Measurements from ENCODE around the gene AFF2.

The AFF2 gene

GRCh38 chrX:149010013-149010852 is 509.8 kb downstream of the AFF2 start:
- DNase-seq (ENCODE audit: low read depth) = no peak

GRCh38 chrX:149010853-149011224 is 510.4 kb downstream of the AFF2 start:
- no peak for DNase-seq (ENCODE audit: low read depth)

GRCh38 chrX:149013081-149013480 is 512.7 kb downstream of the AFF2 start:
- no peak for DNase-seq (ENCODE audit: low read depth)

DNA sequence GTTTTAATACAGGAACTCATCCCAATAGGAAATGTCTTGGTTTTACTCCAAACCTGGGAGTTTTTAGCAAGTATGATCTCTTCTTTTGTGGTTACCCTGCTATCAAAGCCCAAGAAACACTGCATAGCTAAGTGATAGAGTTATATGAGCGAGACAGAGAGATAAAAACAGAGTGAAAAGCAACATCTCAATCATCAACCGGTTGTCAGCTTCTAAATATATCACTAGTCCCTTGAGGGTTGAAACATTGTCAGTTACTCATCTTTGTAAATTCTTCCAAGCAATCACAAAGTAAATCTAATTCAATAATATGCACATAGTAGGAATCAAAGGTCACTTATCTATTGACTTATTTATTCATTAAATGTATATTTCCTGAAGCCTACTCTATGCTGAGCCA is 520.7 kb downstream of the AFF2 start:
- DNase-seq (ENCODE audit: low read depth) = no peak

DNA sequence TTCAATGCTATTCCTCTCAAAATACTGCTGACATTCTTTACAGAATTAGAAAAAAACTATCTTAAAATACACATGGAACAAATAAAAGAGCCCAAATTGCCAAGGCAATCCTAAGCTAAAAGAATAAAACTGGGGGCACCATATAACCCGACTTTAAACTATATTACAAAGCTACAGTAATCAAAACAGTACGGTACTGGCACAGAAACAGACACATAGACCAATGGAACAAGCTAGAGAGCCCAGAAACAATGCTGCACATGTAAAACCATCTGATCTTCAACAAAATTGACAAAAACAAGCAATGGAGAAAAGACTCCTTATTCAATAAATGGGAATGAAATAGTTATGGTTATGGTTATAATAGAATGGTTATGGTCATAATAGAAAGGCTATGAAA is 522.1 kb downstream of the AFF2 start:
- no peak for DNase-seq (ENCODE audit: low read depth)

- no peak for DNase-seq (ENCODE audit: low read depth)
Measured at GRCh38 chrX:149032449-149032848, 532.0 kb downstream of the AFF2 start.

DNA sequence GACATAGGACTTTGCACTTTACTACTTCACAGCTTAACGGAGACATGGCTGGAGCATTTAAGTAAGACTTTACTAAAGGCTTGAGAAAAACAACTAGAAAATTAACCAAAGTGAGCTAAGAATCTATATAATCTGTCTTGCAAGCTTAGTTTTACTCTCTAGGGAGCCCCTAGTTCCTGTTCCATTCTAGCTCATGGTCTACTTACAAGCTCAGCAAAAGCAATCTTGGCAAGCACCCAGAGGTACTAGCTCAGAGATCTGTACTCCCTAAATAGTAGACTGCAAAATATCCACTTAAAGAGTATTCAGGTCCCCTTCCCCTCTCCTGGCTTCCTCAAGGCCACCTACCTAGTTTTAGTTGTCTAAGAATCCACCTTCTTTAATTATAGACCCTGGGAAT is 535.7 kb downstream of the AFF2 start:
- DNase-seq (ENCODE audit: low read depth) = no peak

DNA sequence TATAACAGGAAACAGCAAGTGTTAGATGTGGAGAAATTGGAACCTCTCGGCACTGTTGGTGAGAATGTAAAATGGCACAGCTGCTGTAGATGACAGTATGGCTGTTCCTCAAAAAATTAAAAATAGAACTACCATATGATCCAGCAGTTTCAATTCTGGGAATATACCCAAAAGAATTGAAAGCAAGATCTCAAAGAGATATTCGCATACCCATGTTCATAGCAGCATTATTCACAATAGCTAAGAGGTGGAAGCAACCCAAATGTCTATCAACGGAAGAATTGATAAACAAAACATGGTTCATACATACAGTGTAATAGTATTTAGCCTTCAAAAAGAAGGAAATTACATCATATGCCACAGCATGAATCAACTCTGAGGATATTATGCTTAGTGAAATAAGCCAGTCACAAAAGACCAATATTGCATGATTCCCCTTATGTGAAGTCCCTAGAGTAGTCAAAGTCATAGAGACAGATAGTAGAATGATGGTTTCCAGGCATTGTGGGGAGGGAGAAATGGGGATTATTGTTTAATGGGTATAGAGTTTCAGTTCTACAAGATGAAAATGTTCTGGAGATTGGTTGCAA is 537.0 kb downstream of the AFF2 start:
- no peak for DNase-seq (ENCODE audit: low read depth)

- no peak for DNase-seq (ENCODE audit: low read depth)
Measured at GRCh38 chrX:149039057-149039456, 538.6 kb downstream of the AFF2 start.

DNA sequence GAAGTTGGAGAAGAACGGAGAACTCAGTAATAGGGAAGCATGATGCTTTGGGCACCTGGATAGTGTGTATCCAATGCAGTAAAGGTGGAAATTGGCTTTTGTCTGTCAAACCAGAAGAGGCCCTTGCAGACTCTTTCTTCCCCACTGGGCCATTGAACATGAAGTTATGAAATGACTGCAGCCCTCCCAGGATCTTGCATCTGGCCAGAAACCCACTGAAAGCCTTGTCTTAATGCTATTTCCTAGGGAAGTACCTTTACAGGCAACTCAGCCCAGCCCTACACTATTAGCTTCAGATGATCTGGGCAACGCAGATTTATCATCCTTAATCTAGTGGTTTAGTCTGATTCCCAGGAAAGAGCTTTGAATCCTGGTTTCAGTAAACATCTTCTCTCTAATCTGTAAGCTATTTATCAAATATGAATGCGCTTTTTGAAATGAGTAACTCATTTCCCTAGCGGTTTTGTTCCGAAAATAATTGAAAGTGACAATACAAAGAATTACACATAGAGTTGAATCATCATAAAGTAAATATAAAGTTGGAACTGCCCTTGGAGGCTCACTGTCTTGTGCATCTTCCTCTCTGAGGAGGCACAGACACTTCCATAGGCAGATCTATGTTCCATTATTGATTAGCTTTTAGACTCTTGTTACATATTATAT is 540.6 kb downstream of the AFF2 start:
- no peak for DNase-seq (ENCODE audit: low read depth)

GRCh38 chrX:149043401-149043800 is 543.0 kb downstream of the AFF2 start:
- no peak for DNase-seq (ENCODE audit: low read depth)

DNA sequence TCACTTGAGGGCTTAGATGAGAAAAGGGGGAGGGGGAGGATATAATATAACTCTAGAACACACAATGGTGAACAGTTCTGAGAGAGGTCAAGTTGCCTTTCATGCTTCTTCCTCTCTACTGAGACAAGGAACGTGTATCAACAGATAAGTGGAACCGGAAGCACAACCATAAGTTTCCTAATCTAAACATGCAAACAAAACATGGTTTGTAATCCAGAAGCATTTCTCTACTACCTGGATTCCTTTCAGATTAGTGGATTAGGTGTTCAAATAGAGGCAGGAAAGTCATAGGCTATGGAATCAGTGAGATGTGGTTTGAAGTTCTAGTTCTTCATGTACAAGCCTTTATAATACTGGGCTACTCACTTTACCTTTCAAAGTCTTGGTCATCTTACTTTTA is 544.1 kb downstream of the AFF2 start:
- DNase-seq (ENCODE audit: low read depth) = no peak

GRCh38 chrX:149045645-149046210 is 545.3 kb downstream of the AFF2 start:
- no peak for DNase-seq (ENCODE audit: low read depth)

All from stimulated activated CD8-positive, alpha-beta memory T cell treated with anti-CD3 and anti-CD28 coated beads, Interleukin-15, amount 100 ng/mL, for 1 hour (primary cell).